Uterus (tissue), 2 donors: ENCODE data around the gene LDLRAD4.

Source experiments
- CTCF ChIP-seq, 4 experiments: fragments of 200-600 bp in 2 of 4; fragments of 450-650 bp in 2 of 4; sonication (generic) in 2 of 4; IDR thresholded peaks; one replicate each; pipeline ENCODE4 v1.5.1; 2016 to 2019; ENCODE audit warnings: antibody characterized with exemption in 4 of 4, mild to moderate bottlenecking in 2 of 4, moderate library complexity in 1 of 4
- POLR2A ChIP-seq, 2 donors: fragments of 450-650 bp; IDR thresholded peaks; one replicate each; pipeline ENCODE4 v1.6.1; 2016; ENCODE audit warnings: antibody characterized with exemption in 2 of 2, mild to moderate bottlenecking in 1 of 2, moderate library complexity in 1 of 2

- TF ChIP-seq CTCF (IDR thresholded peaks at IDR 0.05) (no peak), POLR2A (IDR thresholded peaks at IDR 0.05) (no peak)
Observed at GRCh38 chr18:13444430-13445240, 226.1 kb downstream of the LDLRAD4 start.
